Kidney (tissue), 14 donors: ENCODE data around the gene SEMA3A. TPM values are rescaled to one million over a fixed set of nuclear protein-coding genes. Genes with fewer than 3 reads are reported as not detected.

Source experiments
- DNase-seq, 5 donors: peaks; one replicate each; pipeline ENCODE4 v3.0.0-alpha.2; 2013 to 2020
- FAIRE-seq: peaks from 2 replicates; lab custom pipeline; 2012; peaks lifted over from hg19 to GRCh38; lab: Jason Lieb, UNC
- H3K27ac ChIP-seq, 2 donors: one replicate each; pipeline ENCODE4 v1.7.0; 2013; ENCODE audit warnings: low read depth in 2 of 2, low read length in 2 of 2, inconsistent platforms in 1 of 2
- H3K27me3 ChIP-seq: one replicate; pipeline ENCODE4 v1.7.1; 2013; ENCODE audit warnings: low read length, inconsistent platforms; ENCODE audit not compliant: control insufficient read depth, insufficient read depth
- H3K36me3 ChIP-seq, 3 donors: one replicate each; pipeline versions ENCODE4 v1.7.0 to v1.7.1; 2013; ENCODE audit warnings: low read length in 3 of 3, control low read depth in 1 of 3, inconsistent platforms in 1 of 3; ENCODE audit not compliant: insufficient read depth in 3 of 3, control insufficient read depth in 2 of 3
- H3K4me1 ChIP-seq, 3 donors: one replicate each; pipeline versions ENCODE4 v1.7.0 to v1.7.1; 2013; ENCODE audit warnings: low read length in 3 of 3, inconsistent platforms in 1 of 3, low read depth in 1 of 3; ENCODE audit not compliant: control insufficient read depth in 2 of 3, insufficient read depth in 2 of 3
- H3K4me3 ChIP-seq, 3 donors: one replicate each; pipeline versions ENCODE4 v1.7.0 to v1.8.1; 2013; ENCODE audit warnings: low read length in 3 of 3, control low read depth in 1 of 3, inconsistent platforms in 1 of 3
- H3K9ac ChIP-seq, 3 donors: one replicate each; pipeline versions ENCODE4 v1.7.0 to v1.7.1; 2013; ENCODE audit warnings: low read length in 3 of 3, control low read depth in 1 of 3, inconsistent platforms in 1 of 3
- H3K9me3 ChIP-seq, 3 donors: one replicate each; pipeline versions ENCODE4 v1.7.0 to v1.7.1; 2013; ENCODE audit warnings: low read length in 3 of 3, control low read depth in 1 of 3, inconsistent platforms in 1 of 3; ENCODE audit not compliant: control insufficient read depth in 2 of 3, insufficient read depth in 1 of 3
- CTCF ChIP-seq: IDR thresholded peaks from 3 replicates; pipeline ENCODE4 v1.5.1; 2012; ENCODE audit warnings: mild to moderate bottlenecking, moderate library complexity, borderline replicate concordance; ENCODE audit not compliant: insufficient read depth; ENCODE audit errors: extremely low read depth
- intact Hi-C: fragments of 100-400 bp; cut with DNase I; formaldehyde crosslinking; loops from one replicate; pipeline ENCODE4 v1.11.1; 2022
- polyA plus RNA-seq: library from polyadenylated mRNA; stranded (reverse); fragments of 350-450 nt; fragmentation: Illumina TruSeq; extraction: RNeasy Lipid Tissue Mini Kit (QIAGEN cat#74804); gene quantifications from one replicate; pipeline ENCODE4 v1.2.3, GENCODE V29; 2014; ENCODE audit warnings: low read depth, low replicate concordance; ENCODE audit not compliant: insufficient read depth
- total RNA-seq: library from RNA; stranded (reverse); fragmentation: NEBNext Ultra II Directional; extraction: Animal tissue kit (Norgen Biotek cat#: 25700); gene quantifications from one replicate; pipeline ENCODE4 v1.2.1, GENCODE V29; 2021
- donor health status: control.
- donor health status: control.
- donor health status: control.
- donor health status: control.
- donor health status: control.
- donor health status: DM: yes; HTN: yes; CAD: no.
- donor health status: Normal renal cell carcinoma (clear cell type).

Gene SEMA3A
- total and polyA plus RNA-seq, 2 donors from 2014 or later = 0.34 to 10.7 TPM

DNA sequence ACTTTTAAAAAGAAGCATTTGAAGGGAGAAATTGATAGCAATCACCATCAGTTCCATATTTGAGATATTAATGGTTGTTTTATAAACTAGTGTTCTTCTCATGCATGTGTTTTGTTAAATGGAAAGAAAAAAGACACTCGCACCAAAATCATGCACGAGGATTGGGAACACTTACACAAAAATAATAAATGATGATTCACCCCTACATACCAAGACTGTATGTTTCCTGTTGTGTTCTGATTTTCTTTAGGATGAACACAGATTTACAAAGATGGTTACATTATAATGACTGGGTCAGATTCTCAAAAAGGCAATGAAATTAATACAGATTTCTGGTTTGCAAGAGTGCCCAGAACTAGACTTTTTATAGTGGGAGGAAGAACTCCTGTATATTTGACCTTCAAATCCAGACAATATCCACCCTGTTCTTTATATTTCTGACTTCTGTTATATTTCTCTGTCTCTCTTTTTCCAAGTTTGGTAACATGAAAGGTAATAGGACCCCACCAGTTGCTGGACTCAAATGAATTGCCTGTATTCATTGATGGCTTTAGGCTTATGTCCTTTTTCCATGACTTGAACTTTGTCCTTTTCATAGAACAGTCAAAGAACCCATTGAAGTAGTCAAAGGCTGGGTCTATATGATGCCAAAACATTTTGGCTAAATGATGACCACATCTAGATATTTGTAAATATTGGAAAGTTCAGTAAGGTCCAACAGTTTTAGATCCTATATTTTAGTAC, 54.4 kb downstream of the SEMA3A start:
- no peak overlapping the region for H3K9ac ChIP-seq
- H3K27ac ChIP-seq = no peak overlapping the region
- no peak overlapping the region for H3K4me3 ChIP-seq
- no peak for TF ChIP-seq CTCF
- no peaks in the 10 kb centered on the region for H3K36me3 ChIP-seq
- DNase-seq = no peak
- no peaks in the 10 kb centered on the region for H3K27me3 ChIP-seq
- no peaks in the 10 kb centered on the region for H3K9me3 ChIP-seq
- no peak for FAIRE-seq
- no peaks in the 10 kb centered on the region for H3K4me1 ChIP-seq
- intact Hi-C loops = no loop called here

- no peak for TF ChIP-seq CTCF
- Histone ChIP-seq H3K36me3 (no peaks in the 10 kb centered on the region), H3K4me3 (no peak overlapping the region), H3K9ac (no peak overlapping the region), H3K27ac (no peak overlapping the region), H3K27me3 (no peaks in the 10 kb centered on the region), H3K4me1 (no peaks in the 10 kb centered on the region), H3K9me3 (no peaks in the 10 kb centered on the region)
- no peak for FAIRE-seq
- intact Hi-C loops = no loop called here
- no peak for DNase-seq
Measured at GRCh38 chr7:84138411-84138810, 56.2 kb downstream of the SEMA3A start.

DNA sequence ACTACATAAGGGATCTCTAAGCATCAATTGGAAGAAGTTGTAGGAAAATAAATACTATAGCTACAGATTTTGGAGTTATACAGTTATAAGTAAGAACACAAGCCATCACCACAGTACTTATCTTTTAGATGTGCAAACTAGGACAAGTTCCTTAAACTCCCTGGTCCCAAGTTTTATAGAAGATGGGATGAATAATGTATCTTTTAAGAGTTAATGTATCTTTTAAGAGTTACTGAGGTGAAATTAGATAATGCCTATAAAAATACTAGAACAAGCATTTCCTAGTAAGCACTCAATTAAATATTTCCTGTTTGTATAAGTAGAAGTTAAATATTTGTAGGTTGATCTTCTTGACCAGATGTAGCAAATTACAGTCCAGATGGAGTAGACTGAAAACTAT, 56.8 kb downstream of the SEMA3A start:
- H3K27ac ChIP-seq = no peak overlapping the region
- FAIRE-seq (no peak), DNase-seq (no peak)
- H3K4me1 ChIP-seq = no peaks in the 10 kb centered on the region
- no peak overlapping the region for H3K9ac ChIP-seq
- no peaks in the 10 kb centered on the region for H3K9me3 ChIP-seq
- TF ChIP-seq CTCF = no peak
- intact Hi-C loops = no loop called here
- H3K27me3 ChIP-seq = no peaks in the 10 kb centered on the region
- no peak overlapping the region for H3K4me3 ChIP-seq
- H3K36me3 ChIP-seq = no peaks in the 10 kb centered on the region
